GM10248 (cell line): ENCODE results near the gene SF3A2.

Experiments
- CTCF ChIA-PET: fragments of 300-600 bp; sonication (Branson Sonifier 250); formaldehyde crosslinking; extraction: SDS; loops from one replicate; lab custom pipeline; 2021; ENCODE audit warnings: antibody characterized with exemption; lab: Yijun Ruan, JAX
- POLR2A ChIA-PET: fragments of 350-650 bp; sonication (Branson Sonifier 250); formaldehyde crosslinking; extraction: SDS; loops from one replicate; lab custom pipeline; 2020; ENCODE audit warnings: antibody characterized with exemption; lab: Yijun Ruan, JAX
- DNase-seq: peaks from one replicate; pipeline ENCODE4 v3.0.0; 2012; ENCODE audit errors: extremely low spot score
- TF ChIP-seq, protein P1 (sequence below): IDR thresholded peaks from 2 replicates; pipeline ENCODE4 v1.5.1; 2012; ENCODE audit warnings: mild to moderate bottlenecking, low read depth; ENCODE audit errors: extremely low read depth, missing control alignments, control extremely low read depth

The SF3A2 gene

DNA sequence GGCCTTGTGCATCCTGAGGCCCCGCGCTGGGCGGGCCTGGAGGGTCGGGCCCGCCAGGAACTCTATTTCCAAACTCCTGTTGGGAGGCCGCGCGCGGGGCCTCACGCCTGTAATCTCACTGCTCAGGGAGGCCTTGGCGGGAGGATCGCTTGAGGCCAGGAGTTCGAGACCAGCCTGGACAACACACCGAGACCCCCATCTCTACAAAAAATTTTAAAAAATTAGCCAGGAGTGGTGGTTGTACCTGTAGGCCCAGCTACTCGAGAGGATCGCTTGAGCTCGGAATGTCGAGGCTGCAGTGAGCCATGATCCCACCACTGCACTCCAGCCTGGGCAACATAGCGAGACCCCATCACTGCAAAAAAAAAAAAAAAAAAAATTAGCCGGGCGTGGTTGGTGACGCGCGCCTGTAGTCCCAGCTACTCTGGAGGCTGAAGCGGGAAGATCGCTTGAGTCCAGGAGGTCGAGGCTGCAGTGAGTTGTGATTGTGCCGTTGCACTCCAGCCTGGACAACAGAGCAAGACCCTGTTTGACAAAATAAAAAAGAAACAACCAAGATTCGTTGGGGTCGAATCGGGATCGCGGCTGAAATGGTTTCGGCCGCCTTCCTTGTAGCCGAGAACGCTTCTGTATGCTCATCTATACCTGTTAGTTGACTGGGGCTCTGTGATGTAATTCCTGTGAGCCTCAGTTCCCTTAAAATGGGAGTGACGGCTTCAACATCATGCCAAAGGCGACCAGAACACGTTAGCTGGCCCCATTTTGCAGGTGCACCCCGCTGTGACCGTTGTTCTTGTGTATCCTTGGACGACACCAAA lies 636 bp downstream of the SF3A2 start:
- TF ChIP-seq, protein P1, sequence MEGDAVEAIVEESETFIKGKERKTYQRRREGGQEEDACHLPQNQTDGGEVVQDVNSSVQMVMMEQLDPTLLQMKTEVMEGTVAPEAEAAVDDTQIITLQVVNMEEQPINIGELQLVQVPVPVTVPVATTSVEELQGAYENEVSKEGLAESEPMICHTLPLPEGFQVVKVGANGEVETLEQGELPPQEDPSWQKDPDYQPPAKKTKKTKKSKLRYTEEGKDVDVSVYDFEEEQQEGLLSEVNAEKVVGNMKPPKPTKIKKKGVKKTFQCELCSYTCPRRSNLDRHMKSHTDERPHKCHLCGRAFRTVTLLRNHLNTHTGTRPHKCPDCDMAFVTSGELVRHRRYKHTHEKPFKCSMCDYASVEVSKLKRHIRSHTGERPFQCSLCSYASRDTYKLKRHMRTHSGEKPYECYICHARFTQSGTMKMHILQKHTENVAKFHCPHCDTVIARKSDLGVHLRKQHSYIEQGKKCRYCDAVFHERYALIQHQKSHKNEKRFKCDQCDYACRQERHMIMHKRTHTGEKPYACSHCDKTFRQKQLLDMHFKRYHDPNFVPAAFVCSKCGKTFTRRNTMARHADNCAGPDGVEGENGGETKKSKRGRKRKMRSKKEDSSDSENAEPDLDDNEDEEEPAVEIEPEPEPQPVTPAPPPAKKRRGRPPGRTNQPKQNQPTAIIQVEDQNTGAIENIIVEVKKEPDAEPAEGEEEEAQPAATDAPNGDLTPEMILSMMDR, result no peak
- DNase-seq, result no peak
- ChIA-PET POLR2A (interaction anchor here (0.7 kb wide), 1 partner anchor 109 kb away, joined by 3 read pairs; no protein-coding TSS in a partner anchor), CTCF (interaction anchor here (1.0 to 5.3 kb wide), 6 partner anchors 17 to 153 kb away, joined by 3 to 37 read pairs (median 6); no protein-coding TSS in a partner anchor)

DNA sequence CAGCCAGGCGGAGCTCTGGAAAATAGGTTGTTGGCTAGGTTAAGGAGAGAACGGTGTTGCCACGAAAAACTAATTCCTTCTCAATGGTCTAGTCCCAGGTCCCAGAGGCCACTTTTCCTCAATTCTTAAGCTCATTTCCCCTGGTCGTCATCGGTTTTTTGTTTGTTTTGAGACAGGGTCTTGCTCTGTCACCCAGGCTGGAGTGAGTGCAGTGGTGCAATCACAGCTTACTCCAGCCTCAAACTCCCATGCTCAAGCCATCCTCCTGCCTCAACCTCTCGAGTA lies 1.2 kb downstream of the SF3A2 start:
- no peak for DNase-seq
- POLR2A ChIA-PET, result no interaction called here
- TF ChIP-seq, protein P1, result no peak
- CTCF ChIA-PET, result interaction anchor here (1.0 to 5.3 kb wide), 8 partner anchors 17 to 153 kb away, joined by 3 to 37 read pairs (median 6); partner anchors contain the start of gene AP3D1

DNA sequence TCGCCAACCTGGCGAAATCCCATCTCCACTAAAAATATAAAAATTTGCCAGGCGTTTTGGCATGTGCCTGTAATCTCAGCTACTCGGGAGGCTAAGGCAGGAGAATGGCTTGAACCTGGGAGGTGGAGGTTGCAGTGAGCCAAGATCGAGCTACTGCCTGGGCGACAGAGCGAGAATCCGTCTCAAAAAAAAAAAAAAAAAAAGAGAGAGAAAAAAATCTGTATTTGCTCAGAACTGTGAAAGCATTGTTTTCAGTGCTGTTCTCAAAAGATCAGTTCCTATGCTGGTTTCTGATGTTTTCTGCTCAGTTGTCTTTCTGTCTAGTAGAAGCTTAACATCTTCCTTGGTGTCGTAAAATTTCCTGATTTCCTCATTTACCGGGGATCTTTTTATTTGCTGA lies 2.5 kb downstream of the SF3A2 start:
- ChIA-PET POLR2A (interaction anchor here (1.0 kb wide), 1 partner anchor 12 kb away, joined by 4 read pairs; no protein-coding TSS in a partner anchor), CTCF (interaction anchor here (1.1 to 5.3 kb wide), 8 partner anchors 10 to 375 kb away, joined by 4 to 37 read pairs (median 6); partner anchors contain the start of genes AMH and AP3D1)
- no peak for DNase-seq
- TF ChIP-seq, protein P1, result no peak

DNA sequence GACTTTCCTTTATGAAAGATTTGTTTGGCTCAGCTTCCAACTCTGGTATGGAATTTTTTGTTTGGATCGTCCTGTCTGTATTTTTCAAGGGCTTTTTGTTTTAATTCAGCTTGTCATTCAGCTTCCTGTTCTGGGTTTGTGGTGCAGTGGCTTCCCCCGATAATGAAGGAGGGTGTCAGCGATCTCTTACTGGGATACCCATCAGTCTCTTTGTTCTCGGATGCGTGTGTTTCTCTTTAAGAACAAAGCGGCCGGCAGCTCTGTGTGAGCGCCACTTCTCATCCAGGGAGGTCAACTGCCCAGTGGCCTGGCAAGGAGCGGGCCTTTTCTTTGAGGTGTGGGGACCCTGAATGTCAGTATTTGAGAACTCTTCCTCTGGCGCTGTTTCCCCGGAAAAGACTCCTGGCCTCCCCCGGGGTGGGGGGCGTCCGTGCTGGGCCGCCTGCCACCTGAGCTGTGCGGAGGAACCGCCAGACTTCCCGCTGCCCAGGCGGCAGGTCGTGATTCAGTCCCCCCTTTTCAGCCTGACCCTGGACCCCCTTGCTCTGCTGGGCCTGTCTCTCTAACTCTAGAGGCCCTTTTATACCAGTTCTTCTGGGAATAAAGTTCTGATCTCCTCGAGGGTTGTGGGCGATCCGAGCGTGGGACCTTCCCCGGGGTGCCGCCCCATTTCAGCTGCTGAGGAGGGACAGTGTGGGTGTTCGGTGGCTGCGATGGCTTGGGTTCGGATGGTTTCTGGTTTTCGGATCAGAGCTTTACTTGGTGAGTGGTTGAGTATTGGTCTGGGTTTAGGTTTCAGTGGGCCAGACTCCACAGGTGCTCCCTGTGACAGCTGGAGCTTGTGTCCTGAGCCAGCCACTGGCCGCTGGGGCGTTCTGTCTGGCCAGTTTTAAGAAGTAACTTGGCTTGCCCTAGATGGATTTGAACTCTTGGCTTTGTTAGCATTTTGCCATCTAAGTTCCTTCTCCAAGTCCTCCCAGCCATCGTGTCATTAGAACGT lies 3.4 kb downstream of the SF3A2 start:
- CTCF ChIA-PET, result interaction anchor here (0.6 to 5.3 kb wide), 9 partner anchors 9 to 374 kb away, joined by 3 to 37 read pairs (median 5); partner anchors contain the start of gene AMH
- TF ChIP-seq, protein P1, result no peak
- DNase-seq, result no peak
- POLR2A ChIA-PET, result interaction anchor here (1.0 kb wide), 1 partner anchor 11 kb away, joined by 4 read pairs; no protein-coding TSS in a partner anchor

DNA sequence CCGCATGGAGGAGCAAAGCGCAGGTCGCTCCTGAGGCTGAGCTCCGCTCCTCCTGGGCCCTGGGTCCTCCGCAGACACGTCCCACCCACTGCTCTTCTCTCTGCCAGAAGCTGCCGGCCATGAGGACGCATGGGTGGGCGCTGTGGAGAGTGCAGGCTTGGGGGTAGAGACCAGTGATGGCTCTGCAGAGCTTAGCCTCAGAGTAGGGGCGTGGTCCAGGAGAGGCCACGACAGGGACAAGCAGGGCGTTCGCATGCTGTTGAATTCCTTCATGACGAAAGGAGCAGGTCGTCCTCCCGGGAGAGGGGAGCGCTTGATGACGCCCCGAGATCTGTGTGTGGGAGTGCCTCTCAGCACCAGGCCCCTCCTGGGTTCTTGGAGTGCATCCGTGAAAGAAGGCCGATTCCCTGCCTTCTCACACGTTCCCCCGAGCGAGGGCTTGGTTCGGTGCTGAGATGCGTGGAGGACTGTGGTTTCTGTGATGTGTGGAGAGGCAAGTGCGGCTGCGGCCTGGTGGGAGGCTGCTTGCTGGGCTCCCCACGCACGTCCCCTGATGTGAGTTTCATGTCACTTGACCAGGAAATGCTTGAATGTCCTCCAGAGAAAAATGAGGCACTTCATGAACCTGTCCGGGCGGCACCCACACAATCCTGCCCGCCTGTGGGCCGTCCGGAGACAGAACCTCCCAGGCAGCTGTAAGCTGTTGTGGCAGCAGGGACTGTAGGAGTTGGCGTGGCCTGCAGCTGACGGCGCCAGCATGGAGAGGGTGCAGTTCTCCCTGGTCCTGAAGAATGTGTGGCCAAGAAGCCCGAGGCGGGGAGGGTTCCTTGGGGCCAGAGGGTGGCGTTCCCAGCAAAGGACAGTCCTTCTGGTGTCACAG lies 4.5 kb downstream of the SF3A2 start:
- DNase-seq, result no peak
- ChIA-PET CTCF (interaction anchor here (0.6 to 5.3 kb wide), 3 partner anchors 33 to 85 kb away, joined by 3 to 37 read pairs (median 3); no protein-coding TSS in a partner anchor), POLR2A (no interaction called here)
- TF ChIP-seq, protein P1, result no peak
